ENCODE measurements around the gene MCUB. TPM values are rescaled to one million over a fixed set of nuclear protein-coding genes. Genes with fewer than 3 reads are reported as not detected.
A peak's percentile ranks its signal among the peaks of the same experiment; 100 is the strongest.

MCUB gene
- total and polyA plus RNA-seq, 2 of the 13 experiments (the other 11 are each of a cell fraction or from before 2014, with no cell fraction given): 0.95 to 2.2 TPM

DNA sequence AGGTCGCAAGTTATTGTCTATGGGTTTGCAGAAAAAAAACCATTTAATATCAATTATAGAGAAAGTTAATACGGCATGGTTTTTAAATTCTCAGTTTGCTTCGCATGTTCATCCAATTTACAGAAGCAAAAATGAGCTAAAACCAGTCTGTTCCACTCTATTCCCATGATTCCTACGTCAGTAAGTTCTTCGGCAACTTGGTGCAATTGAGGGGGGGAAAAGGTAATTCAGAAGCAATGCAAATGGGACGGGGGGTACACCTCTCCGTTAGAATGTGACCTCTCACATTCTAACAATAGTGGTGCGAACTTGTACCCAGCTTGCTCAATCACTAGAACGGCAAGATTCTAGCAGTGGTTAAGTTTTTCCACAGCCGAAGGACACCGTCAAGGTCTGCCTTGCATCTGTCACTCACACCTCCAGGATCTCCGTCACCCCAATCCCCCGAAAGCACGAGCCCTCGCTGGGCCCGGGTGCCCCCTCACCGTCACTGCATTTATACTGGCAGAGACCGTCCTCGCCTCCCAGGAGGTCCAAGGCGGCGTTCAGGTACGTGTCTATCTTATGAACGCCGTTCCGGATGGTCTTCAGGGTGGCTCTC is 169.2 kb downstream of the MCUB start:
- Histone ChIP-seq H3K4me3 (replicated peaks in 1 of 3; ENCODE audit: insufficient read depth in 1 of 3, low read depth in 2 of 3, low read length in 3 of 3) (peak overlapping the region; percentile 79 to 91 (median 88)), H3K27me3 (ENCODE audit: control insufficient read depth in 1 of 2, insufficient read depth in 2 of 2, low read length in 2 of 2) (no peaks in the 10 kb centered on the region; a peak in 2 of 5 replicates), H2AFZ (ENCODE audit: low read length) (peak overlapping the region; percentile 8), H3K36me3 (replicated peaks in 1 of 2; ENCODE audit: control insufficient read depth in 1 of 2, insufficient read depth in 2 of 2, low read length in 2 of 2) (no peaks in the 10 kb centered on the region; a peak in 1 of 5 replicates), H3K4me2 (ENCODE audit: low read depth, low read length) (peak overlapping the region; percentile 92), H3K79me2 (ENCODE audit: insufficient read depth, low read length) (peaks cover 35% of the 10 kb centered on the region), H4K20me1 (ENCODE audit: insufficient read depth, low read length) (no peaks in the 10 kb centered on the region), H3K4me1 (ENCODE audit: insufficient read depth, low read length) (peaks cover 25% of the 10 kb centered on the region), H3K9me3 (ENCODE audit: low read length) (no peaks in the 10 kb centered on the region), H3K9ac (ENCODE audit: insufficient read depth, low read depth, low read length) (peak overlapping the region; percentile 75), H3K27ac (ENCODE audit: extremely low read length, insufficient read depth, low read length) (peak overlapping the region; percentile 81)
- in situ Hi-C loops (cut with HindIII; ENCODE audit: extremely low pct_ligation_motif_present, low pct_unique_long_range_greater_than_20kb) (no loop called here), intact Hi-C loops (cut with micrococcal nuclease; ENCODE audit: unreplicated experiment) (loop anchor here (2.0 to 10.0 kb wide), 4 partner anchors 76 to 294 kb away; partner anchors contain the start of genes GAR1, MCUB and SEC24B)
- TSS peak; percentile 46 for BruUV-seq (replicated peaks)
- ChIA-PET CTCF (ENCODE audit: low intra/inter-chr PET ratio, low total read pairs) (no interaction called here), POLR2A (interaction anchor here (1.0 to 1.5 kb wide), 2 partner anchors 73 to 86 kb away, joined by 3 to 6 read pairs; partner anchors contain the start of genes CFI and GAR1)
- DNase-seq (ENCODE audit: low spot score) (no peak), FAIRE-seq (peak; percentile 49), ATAC-seq (no peak)
- under 1% methylated on average over 10 of the region's 25 CpGs for WGBS (ENCODE audit: low lambda C conversion rate)
- no peak for TF ChIP-seq SSRP1 (CRISPR knock-in tag; IDR thresholded peaks at IDR 0.05)
- no peak for TF ChIP-seq ZNF552 (CRISPR knock-in tag; IDR thresholded peaks at IDR 0.05; ENCODE audit: borderline replicate concordance)
- TF ChIP-seq ZKSCAN1 (IDR thresholded peaks at IDR 0.05; ENCODE audit: low read length): no peak
- TF ChIP-seq MXD4 (CRISPR knock-in tag; IDR thresholded peaks at IDR 0.05): peak; percentile 60; the same call in 1 of the 2 replicates
- no peak for TF ChIP-seq ZNF530 (CRISPR knock-in tag; IDR thresholded peaks at IDR 0.05; ENCODE audit: low read depth)
- no peak for TF ChIP-seq NR2F6 (IDR thresholded peaks at IDR 0.05)
- TF ChIP-seq NR2F6 (CRISPR knock-in tag; IDR thresholded peaks at IDR 0.05): no peak
- TF ChIP-seq ZBTB39 (CRISPR knock-in tag; IDR thresholded peaks at IDR 0.05): no peak
- no peak for TF ChIP-seq RERE (CRISPR knock-in tag; IDR thresholded peaks at IDR 0.05; ENCODE audit: low read depth)
- no peak for TF ChIP-seq ATM (IDR thresholded peaks at IDR 0.05; ENCODE audit: borderline replicate concordance)
- no peak for TF ChIP-seq ZBTB7B (CRISPR knock-in tag; IDR thresholded peaks at IDR 0.05)
- TF ChIP-seq NFYC (CRISPR knock-in tag; IDR thresholded peaks at IDR 0.05): no peak
- TF ChIP-seq SOX13 (IDR thresholded peaks at IDR 0.05): no peak
- TF ChIP-seq SOX13 (CRISPR knock-in tag; conservative IDR thresholded peaks at IDR 0.05 in 1 of 2, IDR thresholded peaks at IDR 0.05 in 1 of 2): 0 out of 4 replicates have a peak, but pooled peaks of 1 of the 2 experiments have one; percentile 4
- no peak for TF ChIP-seq ZSCAN22 (CRISPR knock-in tag; IDR thresholded peaks at IDR 0.05)
- peak; percentile 63; the same call in 1 of the 2 replicates for TF ChIP-seq ZMYM4 (CRISPR knock-in tag; IDR thresholded peaks at IDR 0.05)
- 0 out of 2 replicates have a peak, but pooled peaks have one; percentile 19 for TF ChIP-seq ZNF274 (CRISPR knock-in tag; IDR thresholded peaks at IDR 0.05)
